ENCODE data around the gene COL2A1. TPM values are rescaled to one million over a fixed set of nuclear protein-coding genes. Genes with fewer than 3 reads are reported as not detected.

The COL2A1 gene
- total and polyA plus RNA-seq, 8 donors, result 0.06 to 91.3 (median 71.0) TPM; not detected in 1

- DNase-seq, result no peak
- TF ChIP-seq CTCF (IDR thresholded peaks at IDR 0.05), result no peak
- no peak for ATAC-seq
- peaks cover 13 to 56% of the 10 kb centered on the region in 2 donors for H3K27me3 ChIP-seq
- no peaks in the 10 kb centered on the region for H3K9me3 ChIP-seq
- intact Hi-C loops (cut with DNase I), result no loop called here
- H3K36me3 ChIP-seq, result no peaks in the 10 kb centered on the region
- H3K27ac ChIP-seq, result no peak overlapping the region
- no peaks in the 10 kb centered on the region for H3K4me1 ChIP-seq
- no peak overlapping the region for H3K4me3 ChIP-seq
These were observed 7.8 kb upstream of the COL2A1 start for GRCh38 chr12:48012070-48012469.

GRCh38 chr12:48010366-48010970, 6.2 kb upstream of the COL2A1 start:
- Histone ChIP-seq H3K9me3 (no peaks in the 10 kb centered on the region), H3K4me3 (no peak overlapping the region), H3K4me1 (no peaks in the 10 kb centered on the region), H3K27ac (no peak overlapping the region), H3K36me3 (no peaks in the 10 kb centered on the region), H3K27me3 (peaks cover 25 to 68% of the 10 kb centered on the region in 2 donors)
- no peak for TF ChIP-seq CTCF (IDR thresholded peaks at IDR 0.05)
- ATAC-seq, result no peak
- no peak for DNase-seq
- intact Hi-C loops (cut with DNase I), result no loop called here

- intact Hi-C loops (cut with DNase I), result no loop called here
- H3K27ac ChIP-seq, result no peak overlapping the region
- H3K27me3 ChIP-seq, result peaks cover 35 to 68% of the 10 kb centered on the region in 2 donors
- no peaks in the 10 kb centered on the region for H3K9me3 ChIP-seq
- peaks cover 2 to 9% of the 10 kb centered on the region in 2 donors for H3K4me1 ChIP-seq
- no peak for TF ChIP-seq CTCF (IDR thresholded peaks at IDR 0.05)
- no peak for ATAC-seq
- no peak overlapping the region for H3K4me3 ChIP-seq
- no peaks in the 10 kb centered on the region for H3K36me3 ChIP-seq
- no peak for DNase-seq
These were observed 5.2 kb upstream of the COL2A1 start for GRCh38 chr12:48009471-48009870.

DNA sequence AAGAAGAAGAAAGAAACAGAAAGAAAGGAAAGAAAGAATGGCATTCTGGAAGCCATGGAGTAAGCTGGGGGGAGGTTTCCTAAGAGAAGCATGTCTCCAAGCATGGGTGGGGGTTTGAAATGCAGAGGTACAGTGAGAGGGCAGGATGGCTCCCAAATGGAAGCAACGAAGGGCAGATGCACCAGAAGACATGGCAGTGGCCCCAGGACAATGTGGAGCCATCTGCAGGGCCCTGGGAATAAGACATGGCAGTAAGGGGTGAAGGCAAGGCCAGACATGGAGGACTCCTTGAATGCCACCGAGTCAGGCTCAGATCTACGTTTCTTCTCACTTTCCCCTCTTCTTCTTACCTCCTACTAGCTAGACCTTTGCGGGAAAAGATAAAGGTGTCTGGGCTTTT, 4.7 kb upstream of the COL2A1 start:
- H3K4me3 ChIP-seq, result no peak overlapping the region
- peaks cover 40 to 73% of the 10 kb centered on the region in 2 donors for H3K27me3 ChIP-seq
- ATAC-seq (no peak), DNase-seq (no peak)
- H3K36me3 ChIP-seq, result no peaks in the 10 kb centered on the region
- no peaks in the 10 kb centered on the region for H3K9me3 ChIP-seq
- TF ChIP-seq CTCF (IDR thresholded peaks at IDR 0.05), result no peak
- peaks cover 7 to 14% of the 10 kb centered on the region in 2 donors for H3K4me1 ChIP-seq
- intact Hi-C loops (cut with DNase I), result no loop called here
- H3K27ac ChIP-seq, result no peak overlapping the region

DNA sequence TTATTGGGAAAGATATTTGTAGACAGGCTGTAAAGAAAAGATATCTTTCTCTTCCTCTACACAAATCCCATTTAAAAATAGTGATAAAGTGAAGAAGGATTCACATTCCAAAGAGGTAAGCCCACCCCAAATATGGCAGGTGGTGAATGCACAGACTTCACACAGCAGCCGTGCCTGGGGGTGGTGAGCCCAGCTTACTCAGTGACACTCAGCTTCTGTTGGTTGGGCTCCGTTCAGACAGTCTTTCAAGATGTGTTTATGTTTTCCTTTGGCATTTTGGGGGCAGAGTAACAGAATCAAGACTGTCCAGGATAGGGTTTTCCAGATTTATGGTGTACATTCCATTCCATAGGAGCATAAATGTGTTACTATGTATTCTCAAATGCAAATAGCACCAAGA, 4.1 kb upstream of the COL2A1 start:
- DNase-seq (no peak), ATAC-seq (no peak)
- TF ChIP-seq CTCF (IDR thresholded peaks at IDR 0.05), result no peak
- no peaks in the 10 kb centered on the region for H3K36me3 ChIP-seq
- intact Hi-C loops (cut with DNase I), result no loop called here
- H3K4me1 ChIP-seq, result peaks cover 10 to 20% of the 10 kb centered on the region in 2 donors
- no peak overlapping the region for H3K4me3 ChIP-seq
- no peaks in the 10 kb centered on the region for H3K9me3 ChIP-seq
- H3K27me3 ChIP-seq, result peaks cover 43 to 79% of the 10 kb centered on the region in 2 donors
- H3K27ac ChIP-seq, result no peak overlapping the region
